ENCODE data around the gene SLC22A15. TPM values are rescaled to one million over a fixed set of nuclear protein-coding genes. Genes with fewer than 3 reads are reported as not detected.

The SLC22A15 gene
- total RNA-seq, 2 donors from 2014 or later = 2.0 to 6.7 TPM

DNA sequence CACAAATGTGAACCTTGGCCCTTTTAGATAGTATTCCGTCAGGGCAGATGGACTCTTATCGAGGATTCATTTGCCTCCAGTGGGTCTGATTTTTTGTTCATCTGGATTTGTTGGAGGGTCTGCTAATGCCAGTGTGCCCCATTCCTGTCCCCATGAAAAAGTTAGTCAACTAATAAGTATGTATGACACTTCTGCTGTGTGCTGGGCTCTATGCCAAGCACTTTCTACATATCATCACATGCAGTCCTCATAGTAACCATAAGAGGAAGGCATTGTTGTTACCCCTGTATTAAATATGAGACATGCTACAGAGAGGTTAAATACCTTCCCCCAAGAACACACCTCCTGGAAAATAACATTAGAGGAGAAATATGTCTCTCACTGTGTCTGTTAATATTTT is 88.3 kb downstream of the SLC22A15 start:
- Histone ChIP-seq H3K9me3 (no peaks in the 10 kb centered on the region), H3K4me3 (no peak overlapping the region), H3K36me3 (no peaks in the 10 kb centered on the region), H3K27ac (no peak overlapping the region), H3K27me3 (replicated peaks; ENCODE audit: insufficient read depth) (no peaks in the 10 kb centered on the region), H3K4me1 (replicated peaks) (no peaks in the 10 kb centered on the region)
- DNase-seq (ENCODE audit: low spot score) = no peak
- intact Hi-C loops (cut with DNase I) = no loop called here
- TF ChIP-seq POLR2AphosphoS5 (IDR thresholded peaks at IDR 0.05) (no peak), POLR2A (IDR thresholded peaks at IDR 0.05) (no peak)
- TF ChIP-seq, protein P1, sequence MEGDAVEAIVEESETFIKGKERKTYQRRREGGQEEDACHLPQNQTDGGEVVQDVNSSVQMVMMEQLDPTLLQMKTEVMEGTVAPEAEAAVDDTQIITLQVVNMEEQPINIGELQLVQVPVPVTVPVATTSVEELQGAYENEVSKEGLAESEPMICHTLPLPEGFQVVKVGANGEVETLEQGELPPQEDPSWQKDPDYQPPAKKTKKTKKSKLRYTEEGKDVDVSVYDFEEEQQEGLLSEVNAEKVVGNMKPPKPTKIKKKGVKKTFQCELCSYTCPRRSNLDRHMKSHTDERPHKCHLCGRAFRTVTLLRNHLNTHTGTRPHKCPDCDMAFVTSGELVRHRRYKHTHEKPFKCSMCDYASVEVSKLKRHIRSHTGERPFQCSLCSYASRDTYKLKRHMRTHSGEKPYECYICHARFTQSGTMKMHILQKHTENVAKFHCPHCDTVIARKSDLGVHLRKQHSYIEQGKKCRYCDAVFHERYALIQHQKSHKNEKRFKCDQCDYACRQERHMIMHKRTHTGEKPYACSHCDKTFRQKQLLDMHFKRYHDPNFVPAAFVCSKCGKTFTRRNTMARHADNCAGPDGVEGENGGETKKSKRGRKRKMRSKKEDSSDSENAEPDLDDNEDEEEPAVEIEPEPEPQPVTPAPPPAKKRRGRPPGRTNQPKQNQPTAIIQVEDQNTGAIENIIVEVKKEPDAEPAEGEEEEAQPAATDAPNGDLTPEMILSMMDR (IDR thresholded peaks at IDR 0.05) = no peak
- 100% methylated on average over 2 of the region's 2 CpGs for WGBS

DNA sequence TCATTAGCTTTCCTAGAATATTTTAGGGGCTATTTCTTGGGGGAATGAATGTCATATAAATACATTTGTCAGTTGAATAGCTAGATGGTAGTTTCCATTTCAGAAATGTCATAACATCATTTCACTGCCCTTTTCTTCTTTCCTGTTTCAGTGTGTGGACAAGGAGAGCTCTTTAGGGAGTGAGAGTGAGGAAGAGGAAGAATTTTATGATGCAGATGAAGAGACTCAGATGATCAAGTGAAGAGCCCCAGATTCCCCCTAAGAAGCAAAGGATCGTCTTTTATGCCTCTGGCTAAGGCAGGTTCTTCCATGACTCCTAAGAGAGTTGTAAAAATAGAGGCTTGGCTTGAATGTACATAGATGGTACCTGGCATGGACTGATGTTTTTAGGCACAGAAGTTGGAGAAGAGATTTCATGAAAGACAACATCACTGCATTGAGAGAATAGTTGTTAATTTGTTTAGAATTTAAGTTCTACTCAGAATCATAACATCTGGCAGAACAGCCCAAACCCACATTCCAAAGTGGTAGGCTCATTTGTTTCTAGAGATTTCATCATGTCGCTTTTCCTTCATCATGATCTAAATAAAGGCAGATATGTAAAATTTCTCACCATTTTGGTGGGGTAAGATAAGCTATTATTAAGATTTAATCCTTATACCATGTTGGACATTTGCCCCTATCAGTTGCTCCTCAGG is 90.7 kb downstream of the SLC22A15 start:
- WGBS = 71% methylated on average over 2 of the region's 2 CpGs
- intact Hi-C loops (cut with DNase I) = no loop called here
- no peaks in the 10 kb centered on the region for H3K27me3 ChIP-seq (replicated peaks; ENCODE audit: insufficient read depth)
- TF ChIP-seq, protein P1 (IDR thresholded peaks at IDR 0.05) = no peak
- TF ChIP-seq POLR2AphosphoS5 (IDR thresholded peaks at IDR 0.05) = no peak
- TF ChIP-seq POLR2A (IDR thresholded peaks at IDR 0.05) = no peak
- no peak overlapping the region for H3K27ac ChIP-seq
- no peak for DNase-seq (ENCODE audit: low spot score)
- no peaks in the 10 kb centered on the region for H3K4me1 ChIP-seq (replicated peaks)
- H3K36me3 ChIP-seq = no peaks in the 10 kb centered on the region
- H3K4me3 ChIP-seq = no peak overlapping the region
- no peaks in the 10 kb centered on the region for H3K9me3 ChIP-seq

DNA sequence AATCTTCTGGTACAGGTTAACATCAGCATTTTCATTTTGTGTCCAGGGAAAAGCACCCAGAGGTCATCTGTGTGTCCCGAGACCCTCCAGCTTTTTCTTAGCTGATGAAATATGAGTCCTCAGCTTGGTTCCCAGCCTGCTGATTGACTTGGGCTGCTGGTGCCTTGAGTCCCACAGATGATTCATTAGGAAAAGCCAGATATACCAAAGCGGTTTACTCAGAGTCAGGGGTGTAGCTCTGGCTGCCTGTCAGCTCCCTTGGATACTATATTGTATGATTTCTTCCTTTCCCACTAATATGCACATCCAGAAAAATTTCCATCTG is 91.2 kb downstream of the SLC22A15 start:
- no peak for DNase-seq (ENCODE audit: low spot score)
- WGBS = 81% methylated on average over 2 of the region's 2 CpGs
- Histone ChIP-seq H3K9me3 (no peaks in the 10 kb centered on the region), H3K4me1 (replicated peaks) (no peaks in the 10 kb centered on the region), H3K36me3 (no peaks in the 10 kb centered on the region), H3K4me3 (no peak overlapping the region), H3K27ac (no peak overlapping the region), H3K27me3 (replicated peaks; ENCODE audit: insufficient read depth) (no peaks in the 10 kb centered on the region)
- TF ChIP-seq, protein P1 (IDR thresholded peaks at IDR 0.05) = no peak
- no peak for TF ChIP-seq POLR2AphosphoS5 (IDR thresholded peaks at IDR 0.05)
- intact Hi-C loops (cut with DNase I) = no loop called here

DNA sequence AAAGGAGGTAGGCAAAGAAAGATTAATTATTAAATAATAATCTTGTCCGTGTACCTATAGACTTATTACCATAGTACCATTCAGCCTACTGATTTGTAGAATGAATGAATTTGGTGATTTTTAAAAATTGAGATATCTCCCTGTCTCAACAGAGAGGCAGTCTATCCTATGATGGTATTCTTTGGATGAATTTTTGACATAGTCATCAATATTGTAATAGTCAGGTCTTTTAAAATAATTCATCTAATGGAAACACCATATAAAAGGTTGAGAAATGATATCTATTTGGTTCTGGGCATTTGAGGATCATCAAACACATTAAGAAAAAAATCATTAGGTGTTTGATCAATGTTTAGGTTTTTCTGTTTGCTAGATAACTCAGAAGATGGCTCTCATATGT is 99.3 kb downstream of the SLC22A15 start:
- DNase-seq (ENCODE audit: low spot score) = no peak
- TF ChIP-seq POLR2A (IDR thresholded peaks at IDR 0.05) (no peak), POLR2AphosphoS5 (IDR thresholded peaks at IDR 0.05) (no peak)
- TF ChIP-seq, protein P1 (IDR thresholded peaks at IDR 0.05) = no peak
- intact Hi-C loops (cut with DNase I) = no loop called here
- no peaks in the 10 kb centered on the region for H3K27me3 ChIP-seq (replicated peaks; ENCODE audit: insufficient read depth)
- no peaks in the 10 kb centered on the region for H3K9me3 ChIP-seq
- no peaks in the 10 kb centered on the region for H3K4me1 ChIP-seq (replicated peaks)
- no peak overlapping the region for H3K27ac ChIP-seq
- H3K4me3 ChIP-seq = no peak overlapping the region
- no peaks in the 10 kb centered on the region for H3K36me3 ChIP-seq
- WGBS = 0% methylated on average over 1 of the region's 1 CpG

DNA sequence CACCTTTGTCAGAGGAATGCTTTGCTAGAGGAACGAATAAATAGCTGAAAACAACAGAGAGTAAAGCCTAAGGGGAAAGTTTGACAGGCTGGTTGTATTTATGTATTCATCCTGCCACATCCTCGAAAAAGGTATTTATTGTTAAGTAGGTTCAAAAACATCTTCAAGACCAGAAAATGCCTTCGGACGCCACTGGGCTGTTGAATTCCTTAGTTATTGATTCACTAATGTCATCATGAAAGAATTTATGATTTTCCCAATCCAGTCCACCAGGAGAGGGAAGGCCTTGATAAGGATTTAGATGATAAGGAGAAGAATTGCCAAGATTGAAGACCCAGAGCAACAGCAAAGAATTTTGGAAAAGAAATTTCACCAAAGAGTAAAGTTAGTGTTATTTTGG is 99.7 kb downstream of the SLC22A15 start:
- Histone ChIP-seq H3K9me3 (no peaks in the 10 kb centered on the region), H3K4me3 (no peak overlapping the region), H3K27ac (no peak overlapping the region), H3K4me1 (replicated peaks) (no peaks in the 10 kb centered on the region), H3K27me3 (replicated peaks; ENCODE audit: insufficient read depth) (no peaks in the 10 kb centered on the region), H3K36me3 (no peaks in the 10 kb centered on the region)
- no peak for TF ChIP-seq POLR2A (IDR thresholded peaks at IDR 0.05)
- no peak for TF ChIP-seq POLR2AphosphoS5 (IDR thresholded peaks at IDR 0.05)
- TF ChIP-seq, protein P1 (IDR thresholded peaks at IDR 0.05) = no peak
- intact Hi-C loops (cut with DNase I) = no loop called here
- 69% methylated on average over 4 of the region's 4 CpGs for WGBS
- no peak for DNase-seq (ENCODE audit: low spot score)
